Right renal pelvis (tissue), 4 donors: Measurements from ENCODE around the gene UGT1A10. TPM values are rescaled to one million over a fixed set of nuclear protein-coding genes. Genes with fewer than 3 reads are reported as not detected.

Experiments
- DNase-seq, 4 donors: peaks; one replicate each; pipeline ENCODE4 v3.0.0-alpha.2; 2013; ENCODE audit warnings: low read depth in 4 of 4, low spot score in 3 of 4, missing footprints in 1 of 4
- polyA plus RNA-seq, 4 donors: library from polyadenylated mRNA; unstranded; fragments of 120-200 nt; gene quantifications; one replicate each; pipeline ENCODE4 v1.2.1, GENCODE V29; 2013; ENCODE audit not compliant: insufficient read length in 4 of 4

The UGT1A10 gene
- polyA plus RNA-seq, 4 donors, result 0.03 TPM; not detected in 3

DNA sequence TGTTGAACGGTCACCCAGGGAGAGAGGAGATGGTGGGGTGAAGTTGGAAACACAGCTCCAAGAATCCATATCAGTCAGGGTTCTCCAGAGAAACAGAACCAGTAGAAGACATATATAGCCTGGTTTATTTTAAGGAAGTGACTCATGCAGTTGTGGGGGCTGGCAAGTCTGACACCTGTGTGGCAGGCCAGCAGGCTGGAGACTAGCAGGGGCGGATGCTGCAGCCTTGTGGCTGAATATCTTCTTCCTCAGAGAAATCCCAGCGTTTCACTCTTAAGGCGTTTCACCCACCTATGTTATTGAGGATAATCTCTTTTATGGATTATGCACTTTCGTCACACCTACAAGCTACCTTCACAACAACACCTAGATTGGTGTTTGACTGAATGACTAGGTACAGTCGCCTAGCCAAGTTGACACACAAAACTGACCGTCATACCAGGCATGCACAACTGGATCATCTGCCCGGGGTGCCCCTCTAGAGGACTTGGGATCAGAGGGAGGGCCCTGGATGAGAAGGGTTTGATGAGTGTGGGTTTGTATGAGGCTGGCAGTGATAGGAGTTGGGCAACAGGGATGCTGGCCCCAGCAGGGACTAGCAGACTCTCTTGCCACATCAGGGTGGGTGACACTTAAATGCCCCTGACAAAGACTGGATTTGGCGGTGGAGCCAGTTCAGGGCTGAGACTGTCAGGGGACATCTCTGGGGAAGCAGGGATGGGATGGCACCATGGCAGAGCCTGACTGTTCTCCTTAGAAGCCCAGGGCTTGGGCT, 165.3 kb downstream of the UGT1A10 start:
- DNase-seq, result no peak

DNA sequence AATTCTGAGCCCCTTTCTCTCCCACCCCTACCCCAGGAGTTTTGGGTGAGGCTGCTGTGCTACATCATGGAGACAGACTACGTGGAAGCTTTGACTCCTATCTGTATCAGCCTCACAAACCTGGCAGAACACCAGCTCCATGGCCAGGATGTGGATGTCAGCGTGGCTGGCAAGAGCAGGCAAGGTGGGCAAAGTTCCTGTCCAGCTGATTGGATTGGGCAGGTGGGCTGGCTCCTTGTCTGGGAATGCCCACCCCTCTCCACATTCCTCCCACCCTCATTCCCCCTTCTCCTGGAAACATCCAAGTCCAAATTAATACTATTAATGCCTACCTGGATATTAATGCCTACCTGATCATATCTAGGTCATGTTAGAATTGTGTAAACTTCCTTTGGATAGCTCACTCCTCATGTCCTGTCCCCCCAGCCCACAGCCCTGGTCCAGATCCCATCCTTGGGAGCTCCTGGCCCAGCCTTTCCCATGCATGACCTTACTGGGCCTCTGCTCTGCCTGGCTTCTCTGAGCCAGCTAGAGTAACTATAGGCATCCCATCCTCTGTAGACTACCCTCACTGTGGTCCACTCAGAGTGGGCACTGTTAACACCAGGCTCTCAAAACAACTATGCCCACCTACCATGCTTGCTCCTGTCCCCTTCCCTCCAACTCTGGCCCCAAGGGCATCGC, 166.0 kb downstream of the UGT1A10 start:
- DNase-seq, result no peak

DNA sequence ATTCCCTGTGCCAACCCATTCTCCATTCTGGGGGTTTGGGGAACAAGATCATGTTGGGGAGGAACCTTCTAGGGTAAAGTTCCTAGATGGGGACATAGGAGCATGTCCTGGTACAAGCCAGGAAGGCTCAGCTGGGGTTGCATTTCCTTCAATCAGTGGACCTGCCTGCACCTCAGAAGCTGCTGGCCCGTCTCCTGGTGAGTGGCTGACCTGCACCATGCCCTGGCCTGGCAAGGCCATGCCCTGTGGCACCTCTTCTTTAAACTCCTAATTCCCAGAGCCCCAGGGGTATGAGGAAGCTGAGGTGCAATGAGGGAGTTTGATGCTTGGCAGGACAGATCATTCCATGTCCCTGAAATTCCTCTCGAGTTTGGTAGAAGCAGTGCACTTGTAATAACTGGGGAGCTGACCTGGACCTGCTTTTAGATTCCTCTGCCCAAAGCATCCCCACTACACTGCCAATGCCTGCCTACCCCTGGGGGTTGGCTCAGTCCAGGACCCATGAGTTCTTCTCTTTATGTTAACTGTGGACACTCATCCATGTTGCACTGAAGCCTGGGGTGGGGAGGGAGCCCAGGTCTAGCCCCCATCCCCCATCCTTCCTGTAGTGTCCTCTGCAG, 167.2 kb downstream of the UGT1A10 start:
- DNase-seq, result no peak

DNA sequence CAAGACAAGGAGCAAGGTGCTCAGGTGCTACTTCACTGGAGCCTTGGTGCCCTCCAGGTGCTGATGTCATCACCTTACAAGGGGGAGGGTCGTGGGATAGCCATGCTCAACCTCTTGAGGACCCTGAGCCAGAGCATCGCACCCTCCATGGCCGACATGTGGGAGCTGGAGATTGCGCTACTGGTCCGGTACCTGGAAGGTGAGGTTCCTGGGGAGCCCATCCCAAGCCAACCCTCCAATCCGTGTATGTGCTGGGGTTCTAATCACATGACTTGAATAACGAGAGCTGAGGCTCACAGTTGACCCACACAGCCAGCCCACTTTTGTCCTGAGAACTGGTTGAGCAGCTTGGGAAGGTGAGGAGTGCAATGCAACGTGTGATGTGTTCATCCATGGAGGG, 167.7 kb downstream of the UGT1A10 start:
- no peak for DNase-seq

DNA sequence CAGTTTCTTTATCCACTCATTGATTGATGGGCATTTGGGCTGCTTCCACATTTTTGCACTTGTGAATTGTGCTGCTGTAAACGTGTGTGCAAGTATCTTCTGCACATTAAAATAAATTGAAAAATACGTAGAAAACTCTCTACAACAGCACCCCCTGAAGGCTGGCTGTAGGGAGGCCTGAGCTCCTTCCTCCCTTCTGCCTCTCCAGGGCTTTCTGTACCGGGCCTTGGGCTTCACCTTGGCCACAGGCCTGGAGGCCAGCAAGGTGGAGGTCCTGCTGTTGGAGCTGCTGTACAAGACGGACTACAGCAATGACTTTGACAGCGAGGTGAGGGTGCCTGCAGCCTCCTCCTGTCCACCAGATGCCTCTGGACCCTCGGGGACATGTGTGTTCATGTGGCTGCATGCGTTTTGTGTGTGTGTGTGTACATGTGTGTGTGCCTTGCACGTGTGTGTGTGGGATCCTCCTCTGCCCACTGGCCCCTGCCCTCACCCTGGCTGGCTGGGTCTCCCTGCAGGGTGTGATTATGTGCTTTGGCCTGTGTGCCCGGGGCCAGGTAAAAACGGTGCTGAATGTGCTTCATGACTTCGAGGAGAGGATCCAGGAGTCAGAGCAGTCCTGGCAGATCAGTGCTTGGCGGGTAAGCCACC, 171.1 kb downstream of the UGT1A10 start:
- no peak for DNase-seq

DNA sequence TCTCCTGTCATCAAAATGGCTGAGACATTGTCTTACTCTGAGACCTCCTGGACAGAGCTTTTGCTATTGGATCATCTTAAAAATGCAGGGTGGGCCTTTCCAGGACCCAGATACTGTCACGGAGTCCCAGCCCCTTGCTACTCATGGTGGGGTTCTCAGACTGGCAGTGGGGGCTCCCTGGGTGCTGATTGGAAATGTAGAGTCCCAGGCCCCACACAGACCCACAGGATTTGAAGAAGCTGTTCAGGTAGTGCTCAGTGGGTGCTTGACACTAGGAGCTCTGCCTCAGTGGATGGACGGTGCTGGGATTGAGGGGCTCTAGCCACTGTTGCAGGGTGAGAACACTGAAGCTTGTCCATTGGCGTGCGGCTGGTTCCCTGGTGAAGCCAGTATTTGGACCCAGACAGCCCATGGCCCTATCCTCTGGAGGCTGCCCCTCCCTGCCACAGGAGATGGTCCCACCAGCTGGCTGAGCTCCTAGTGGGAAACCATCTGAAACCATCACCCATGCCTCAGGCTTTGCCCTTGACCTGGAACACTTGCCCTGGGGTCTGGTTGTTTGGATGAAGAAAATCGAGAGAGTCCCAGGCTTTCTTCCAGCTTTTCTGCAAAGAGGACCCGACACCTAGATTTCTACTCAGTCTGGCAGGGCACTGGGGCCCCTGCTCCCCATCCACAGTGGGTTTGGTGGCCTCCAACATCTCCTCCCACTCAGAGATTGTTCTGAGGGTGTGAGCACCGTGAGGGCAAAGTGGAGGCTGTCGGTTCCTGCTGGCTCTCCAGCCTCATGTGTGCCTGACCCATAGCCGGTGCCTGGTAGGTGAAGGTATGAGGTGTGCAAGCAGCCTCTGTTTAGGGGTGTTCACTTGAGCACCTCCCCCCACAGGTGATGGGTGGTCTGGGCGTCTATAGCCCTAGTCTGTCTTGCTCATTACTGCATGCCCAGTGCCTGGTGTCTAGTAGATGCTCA, 172.0 kb downstream of the UGT1A10 start:
- no peak for DNase-seq

DNA sequence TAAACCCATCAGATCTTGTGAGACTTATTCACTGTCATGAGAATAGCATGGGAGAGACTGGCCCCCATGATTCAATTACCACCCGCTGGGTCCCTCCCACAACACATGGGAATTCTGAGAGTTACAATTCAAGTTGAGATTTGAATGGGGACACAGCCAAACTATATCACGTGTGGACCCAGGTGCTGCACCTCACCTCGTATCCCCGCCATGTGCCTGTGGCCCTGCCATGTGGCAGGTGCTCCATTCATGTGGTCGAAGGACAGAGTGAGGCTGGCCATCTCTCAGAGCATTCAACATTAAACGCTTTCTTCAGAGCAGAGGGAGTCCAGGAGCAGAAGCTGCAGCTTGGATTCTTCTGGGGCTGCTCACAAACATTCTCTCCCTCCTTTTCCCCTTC, 174.1 kb downstream of the UGT1A10 start:
- DNase-seq, result no peak

DNA sequence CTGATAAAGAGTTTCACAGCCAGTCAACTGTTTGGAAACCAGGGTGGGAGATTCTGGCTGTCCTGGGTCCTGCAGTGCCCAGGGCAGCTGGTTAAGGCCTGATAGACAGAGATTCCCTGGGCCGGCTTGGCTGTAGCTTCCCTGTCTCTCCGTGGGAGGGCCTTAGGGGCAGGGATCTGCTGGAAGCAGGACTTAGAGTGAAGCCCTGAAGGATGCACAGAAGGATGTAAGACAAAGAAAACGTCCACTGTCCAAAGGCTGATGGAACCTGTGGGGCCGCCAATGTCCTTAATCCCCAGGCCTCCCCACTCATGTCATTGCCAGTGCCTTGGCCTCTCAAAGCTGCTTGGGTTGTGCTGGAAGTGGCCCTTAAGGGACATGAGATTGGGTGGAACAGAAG, 174.8 kb downstream of the UGT1A10 start:
- no peak for DNase-seq

DNA sequence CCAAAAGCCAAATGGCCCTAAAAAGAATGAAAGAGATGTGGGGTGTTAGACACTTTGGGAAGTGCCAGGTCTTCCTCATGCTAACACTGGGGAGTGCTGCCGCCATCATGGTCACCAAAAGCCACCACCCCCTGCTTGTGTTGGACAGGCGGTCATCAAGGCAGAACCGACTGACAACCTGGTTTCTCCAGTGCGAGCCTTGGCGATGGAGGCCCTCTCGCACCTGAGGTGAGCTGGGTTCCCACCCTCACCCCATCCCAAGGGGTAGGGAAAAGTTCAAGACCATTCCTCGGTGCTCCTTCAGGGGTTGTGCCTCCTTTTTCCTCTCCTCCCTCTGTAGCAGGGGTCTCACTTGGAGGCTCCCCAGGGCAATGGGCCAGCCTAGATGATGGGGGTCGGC, 175.5 kb downstream of the UGT1A10 start:
- no peak for DNase-seq

DNA sequence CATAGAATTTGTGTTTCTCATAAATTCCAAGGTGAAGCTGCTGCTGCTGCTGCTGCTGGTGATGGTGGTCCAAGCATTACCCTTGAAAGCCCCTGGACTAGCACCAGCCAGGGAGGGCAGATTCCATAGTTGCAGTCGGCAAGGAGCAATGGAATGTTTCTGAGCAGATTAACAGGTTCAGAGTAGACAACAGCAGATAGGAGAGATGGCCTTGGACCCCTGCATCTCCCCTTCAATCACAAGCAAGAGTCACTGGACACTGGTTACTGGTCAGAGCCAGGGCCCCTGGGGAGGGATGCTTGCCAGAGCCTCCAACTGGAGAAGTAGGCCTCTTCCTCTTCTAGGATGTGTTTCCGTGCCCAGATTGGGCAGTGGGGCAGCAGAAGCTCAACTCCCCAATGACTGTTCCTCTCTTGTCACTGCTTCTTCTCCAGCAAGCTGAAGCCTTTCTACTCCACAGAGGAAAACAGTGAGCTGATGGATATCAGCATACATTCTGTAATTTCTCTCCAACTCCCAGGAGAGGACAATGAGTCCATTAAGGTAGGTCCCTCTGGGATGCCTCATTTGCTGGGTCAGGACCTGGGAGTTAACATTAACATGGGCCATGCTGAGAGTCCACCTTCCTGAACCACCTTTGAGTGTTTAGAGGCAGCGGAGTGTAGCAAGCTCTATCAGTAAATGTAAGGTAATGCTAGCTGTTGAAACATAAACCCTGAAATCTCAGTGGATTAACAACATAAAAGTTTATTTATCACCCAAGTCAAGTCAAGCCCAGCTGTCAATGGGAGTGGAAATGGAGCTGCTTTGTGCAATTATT, 177.2 kb downstream of the UGT1A10 start:
- peak in 2 of 4 donors; percentile 29 to 44 for DNase-seq

DNA sequence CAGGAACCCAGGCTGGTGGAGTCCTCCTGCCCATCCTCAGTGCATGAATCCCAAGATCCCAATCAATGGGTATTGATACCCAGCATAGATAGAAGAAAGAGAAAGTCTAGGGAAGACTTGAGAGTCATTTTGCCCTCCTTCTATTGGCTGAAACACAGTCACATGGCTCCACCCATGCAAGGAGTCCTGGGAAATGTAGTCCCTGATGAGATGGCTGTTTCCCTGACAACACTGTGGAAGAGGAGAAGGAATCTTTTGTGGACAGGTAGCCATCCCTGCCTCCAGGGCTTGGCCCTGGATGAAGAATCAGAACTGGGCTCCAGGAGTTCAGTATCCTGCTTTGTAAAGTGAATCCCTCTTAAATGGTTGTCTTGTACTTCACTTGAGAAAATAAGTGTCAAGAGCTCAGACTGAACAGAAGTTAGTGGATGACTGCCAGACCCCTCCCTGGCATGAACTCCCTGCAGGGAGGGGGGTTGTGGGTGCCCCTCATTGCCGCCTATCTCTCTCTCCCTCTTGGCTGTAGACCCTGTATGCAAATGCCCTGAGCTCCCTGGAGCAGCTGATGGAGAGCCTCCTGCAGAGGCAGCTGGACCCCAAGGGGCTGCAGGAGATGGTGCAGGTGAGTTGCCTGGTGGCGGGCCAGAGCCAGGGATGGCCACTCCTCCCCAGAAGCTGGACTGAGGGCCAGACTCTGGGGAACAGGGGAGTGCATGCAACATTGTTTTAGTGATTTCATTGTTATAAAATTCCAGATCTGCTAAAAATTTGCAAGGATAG, 178.0 kb downstream of the UGT1A10 start:
- peak in 1 of 4 donors; percentile 10 for DNase-seq

DNA sequence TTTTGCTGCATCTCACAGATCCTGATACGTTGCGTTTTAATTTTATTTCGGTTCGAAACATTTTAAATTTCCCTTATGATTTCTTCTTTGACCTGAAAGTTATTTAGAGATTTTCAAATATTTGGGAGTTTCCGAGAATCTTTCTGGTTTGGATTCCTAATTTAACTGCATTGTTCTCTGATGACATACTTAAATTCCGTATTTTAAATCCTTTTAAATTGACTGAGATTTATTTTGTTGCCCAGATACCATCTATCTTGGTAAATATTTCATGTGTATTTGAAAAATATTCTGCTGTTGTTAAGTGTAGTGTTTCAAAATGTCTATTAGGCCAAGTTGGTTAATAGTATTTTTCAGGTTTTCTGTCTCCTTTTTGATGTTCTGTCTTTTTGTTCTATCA, 179.6 kb downstream of the UGT1A10 start:
- no peak for DNase-seq

DNA sequence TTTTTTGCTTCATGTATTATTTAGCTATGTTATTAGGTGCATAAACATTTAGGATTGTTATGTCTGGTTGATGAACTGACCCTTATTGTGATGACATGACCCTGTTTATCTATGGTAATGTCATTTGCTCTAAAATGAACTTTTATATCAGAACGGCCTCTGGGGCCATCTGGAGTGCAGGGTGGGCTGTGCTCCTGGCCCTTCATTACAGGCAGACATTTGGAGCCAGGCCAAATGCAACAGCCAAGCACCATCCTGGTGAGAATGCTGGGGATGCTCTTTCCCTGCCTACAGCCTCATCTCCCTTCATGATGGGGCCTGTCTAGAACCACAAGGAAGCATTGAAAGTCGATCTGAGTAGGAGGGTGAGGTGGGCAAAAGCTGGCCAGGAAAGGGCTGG, 180.1 kb downstream of the UGT1A10 start:
- DNase-seq, result no peak

DNA sequence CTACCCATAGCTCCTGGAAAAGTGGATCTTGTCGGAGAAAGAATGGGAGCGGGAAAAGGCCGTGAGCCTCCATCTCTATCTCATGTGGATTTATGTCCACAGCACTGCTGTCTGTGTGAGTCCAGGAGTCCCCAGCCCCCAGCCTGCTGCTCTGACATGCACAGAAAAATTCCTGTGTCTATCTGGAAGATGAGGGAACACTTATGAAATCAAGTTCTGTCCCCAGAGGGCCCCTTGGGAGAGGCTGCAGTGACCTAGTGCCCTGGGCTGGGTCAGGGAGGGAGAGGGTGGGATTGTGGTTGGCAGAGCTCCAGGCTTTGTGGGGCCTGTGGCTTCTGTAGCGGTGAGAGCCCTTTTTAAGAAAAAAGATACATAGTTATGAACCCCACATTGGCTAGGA, 180.5 kb downstream of the UGT1A10 start:
- DNase-seq, result no peak

DNA sequence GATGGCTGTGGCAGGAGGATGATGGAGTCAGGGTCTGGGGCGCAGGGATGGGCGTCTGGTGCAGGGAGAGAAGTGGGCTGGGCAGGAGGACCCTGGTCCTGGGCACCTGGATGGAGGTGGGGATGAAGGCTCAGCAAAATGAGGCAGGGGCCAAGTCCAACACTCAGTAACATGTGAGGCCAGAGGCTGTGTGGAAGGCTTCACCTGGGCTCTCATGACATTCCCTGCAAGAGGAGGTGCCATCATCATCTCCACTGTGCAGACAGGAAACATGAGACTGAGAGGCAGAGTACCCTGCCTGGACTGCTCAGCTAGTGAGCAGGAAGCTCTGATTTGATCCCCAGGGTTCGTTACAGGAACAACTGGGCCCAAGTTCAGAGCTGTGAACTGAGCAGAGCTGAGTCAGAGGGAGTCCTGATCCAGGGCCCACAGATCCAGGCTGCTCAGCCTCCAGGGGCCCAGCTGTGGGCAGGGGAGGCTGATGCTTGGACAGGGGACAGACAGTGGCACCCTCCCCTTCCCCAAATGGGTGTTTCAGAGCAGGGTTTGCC, 181.2 kb downstream of the UGT1A10 start:
- no peak for DNase-seq

DNA sequence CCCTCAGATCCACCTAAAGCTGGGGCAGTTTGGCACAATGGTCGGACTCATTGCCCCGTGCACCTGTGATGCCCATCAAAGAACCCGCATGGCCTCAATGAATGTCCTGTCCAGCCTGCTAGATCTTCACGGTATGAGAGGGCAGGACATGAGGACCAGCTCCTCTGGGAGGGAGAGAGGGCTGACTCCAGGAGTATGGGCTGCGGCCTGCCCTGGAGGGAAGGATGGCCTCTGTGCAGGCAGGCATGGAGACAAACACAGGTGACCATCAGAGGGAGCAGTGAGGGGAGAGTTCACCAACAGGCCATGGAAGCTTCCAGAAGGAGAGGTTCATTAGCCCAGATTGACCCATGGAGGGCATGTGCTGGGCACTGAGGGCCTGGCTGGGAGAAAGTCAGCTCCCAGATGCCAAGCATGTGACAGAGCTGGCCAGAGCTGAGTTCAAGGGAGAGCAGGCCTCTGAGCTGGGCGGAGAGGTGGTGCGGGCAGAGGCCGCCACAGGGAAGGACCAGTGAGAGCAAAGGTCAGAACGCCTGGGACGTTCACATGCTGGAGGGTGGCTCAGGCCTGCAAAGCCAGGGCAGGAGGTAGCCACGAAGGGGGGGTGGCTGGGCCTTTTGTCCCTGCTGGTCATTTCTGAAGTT, 181.9 kb downstream of the UGT1A10 start:
- no peak for DNase-seq
